ENCODE measurements around the gene CFAP97.

- TF ChIP-seq CTCF (IDR thresholded peaks at IDR 0.05) (no peak), POLR2A (IDR thresholded peaks at IDR 0.05) (no peak)
These were observed 65.6 kb downstream of the CFAP97 start for GRCh38 chr4:185138161-185138560.

All from ovary (tissue), 3 donors.